Kidney epithelial cell (primary cell): Measurements from ENCODE around the gene MYO18A. TPM values are rescaled to one million over a fixed set of nuclear protein-coding genes. Genes with fewer than 3 reads are reported as not detected.

Experiments used
- DNase-seq: peaks from one replicate; pipeline ENCODE4 v3.0.0-alpha.2; 2010; ENCODE audit warnings: low read depth
- H3K27me3 ChIP-seq: 2 replicates; pipeline ENCODE4 v1.6.0; 2011; ENCODE audit warnings: low read length; ENCODE audit not compliant: control insufficient read depth, insufficient read depth
- H3K36me3 ChIP-seq: 2 replicates; pipeline ENCODE4 v1.5.1; 2011; ENCODE audit warnings: low read length; ENCODE audit not compliant: control insufficient read depth, insufficient read depth
- H3K4me3 ChIP-seq: 2 replicates; pipeline ENCODE4 v1.5.1; 2011; ENCODE audit warnings: low read depth, mild to moderate bottlenecking, control low read depth, low read length
- total RNA-seq: library from RNA; depleted of rRNA; stranded (reverse); fragments of >200 nt; gene quantifications from 2 replicates; pipeline ENCODE4 v1.2.3, GENCODE V29; 2015
- TF ChIP-seq, protein P1 (sequence below): IDR thresholded peaks from 2 replicates; pipeline ENCODE4 v1.5.1; 2011; ENCODE audit warnings: mild to moderate bottlenecking, moderate library complexity, low read length, control low read depth, inconsistent platforms; ENCODE audit not compliant: insufficient read depth, poor library complexity, severe bottlenecking

Gene MYO18A
- total RNA-seq, 1 donor from 2014 or later: 19.8 TPM

DNA sequence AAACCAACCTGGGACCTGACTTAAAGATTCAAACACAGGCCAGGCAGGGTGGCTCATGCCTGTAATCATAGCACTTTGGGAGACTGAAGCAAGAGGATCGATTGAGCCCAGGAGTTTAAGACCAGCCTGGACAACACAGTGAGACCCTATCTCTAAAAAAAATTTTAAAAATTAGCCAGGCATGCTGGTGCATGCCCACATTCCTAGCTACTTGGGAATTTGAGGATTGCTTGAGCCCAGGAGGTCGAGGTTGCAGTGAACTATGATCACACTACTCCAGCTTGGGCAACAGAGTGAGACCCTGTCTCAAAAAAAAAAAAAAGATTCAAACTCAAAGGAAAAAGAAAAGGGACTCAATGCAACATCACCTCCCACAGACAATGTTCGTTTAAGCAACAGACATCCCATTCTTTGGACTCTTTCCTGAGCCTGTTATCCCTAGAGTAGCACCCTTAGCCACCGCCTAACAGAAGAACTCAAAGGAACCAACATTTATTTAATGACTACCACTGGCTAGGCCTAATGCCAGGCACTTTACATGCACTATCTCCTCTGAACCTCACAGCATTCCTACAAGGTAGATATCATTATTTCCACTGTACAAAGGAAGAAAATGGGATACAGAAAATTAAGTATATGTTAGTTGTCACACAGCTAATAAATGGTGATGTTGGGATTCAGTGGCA lies 12.7 kb downstream of the MYO18A start:
- H3K36me3 ChIP-seq: no peaks in the 10 kb centered on the region
- no peak overlapping the region for H3K4me3 ChIP-seq
- no peak for DNase-seq
- TF ChIP-seq, protein P1, sequence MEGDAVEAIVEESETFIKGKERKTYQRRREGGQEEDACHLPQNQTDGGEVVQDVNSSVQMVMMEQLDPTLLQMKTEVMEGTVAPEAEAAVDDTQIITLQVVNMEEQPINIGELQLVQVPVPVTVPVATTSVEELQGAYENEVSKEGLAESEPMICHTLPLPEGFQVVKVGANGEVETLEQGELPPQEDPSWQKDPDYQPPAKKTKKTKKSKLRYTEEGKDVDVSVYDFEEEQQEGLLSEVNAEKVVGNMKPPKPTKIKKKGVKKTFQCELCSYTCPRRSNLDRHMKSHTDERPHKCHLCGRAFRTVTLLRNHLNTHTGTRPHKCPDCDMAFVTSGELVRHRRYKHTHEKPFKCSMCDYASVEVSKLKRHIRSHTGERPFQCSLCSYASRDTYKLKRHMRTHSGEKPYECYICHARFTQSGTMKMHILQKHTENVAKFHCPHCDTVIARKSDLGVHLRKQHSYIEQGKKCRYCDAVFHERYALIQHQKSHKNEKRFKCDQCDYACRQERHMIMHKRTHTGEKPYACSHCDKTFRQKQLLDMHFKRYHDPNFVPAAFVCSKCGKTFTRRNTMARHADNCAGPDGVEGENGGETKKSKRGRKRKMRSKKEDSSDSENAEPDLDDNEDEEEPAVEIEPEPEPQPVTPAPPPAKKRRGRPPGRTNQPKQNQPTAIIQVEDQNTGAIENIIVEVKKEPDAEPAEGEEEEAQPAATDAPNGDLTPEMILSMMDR: no peak
- no peaks in the 10 kb centered on the region for H3K27me3 ChIP-seq

DNA sequence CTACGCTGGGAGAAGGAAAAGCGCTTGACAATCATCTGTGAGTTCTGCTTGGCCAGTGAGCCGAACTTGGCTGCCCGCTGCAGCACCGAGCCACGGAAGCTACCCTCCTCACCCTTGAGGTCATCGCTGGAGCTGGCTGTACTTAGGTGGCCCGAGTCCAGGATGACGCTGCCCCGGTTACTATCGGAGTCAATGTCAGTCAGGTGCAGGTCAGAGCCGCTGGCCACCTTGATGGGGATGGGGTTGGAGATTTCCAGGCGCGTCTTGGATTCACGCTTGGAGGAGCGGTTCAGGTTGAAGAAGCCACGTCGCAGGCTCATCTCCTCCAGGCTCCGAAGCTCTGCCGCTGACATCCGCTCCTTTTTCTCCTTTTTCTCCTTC lies 13.7 kb downstream of the MYO18A start:
- TF ChIP-seq, protein P1: no peak
- no peaks in the 10 kb centered on the region for H3K27me3 ChIP-seq
- no peak overlapping the region for H3K4me3 ChIP-seq
- H3K36me3 ChIP-seq: no peaks in the 10 kb centered on the region
- DNase-seq: no peak

DNA sequence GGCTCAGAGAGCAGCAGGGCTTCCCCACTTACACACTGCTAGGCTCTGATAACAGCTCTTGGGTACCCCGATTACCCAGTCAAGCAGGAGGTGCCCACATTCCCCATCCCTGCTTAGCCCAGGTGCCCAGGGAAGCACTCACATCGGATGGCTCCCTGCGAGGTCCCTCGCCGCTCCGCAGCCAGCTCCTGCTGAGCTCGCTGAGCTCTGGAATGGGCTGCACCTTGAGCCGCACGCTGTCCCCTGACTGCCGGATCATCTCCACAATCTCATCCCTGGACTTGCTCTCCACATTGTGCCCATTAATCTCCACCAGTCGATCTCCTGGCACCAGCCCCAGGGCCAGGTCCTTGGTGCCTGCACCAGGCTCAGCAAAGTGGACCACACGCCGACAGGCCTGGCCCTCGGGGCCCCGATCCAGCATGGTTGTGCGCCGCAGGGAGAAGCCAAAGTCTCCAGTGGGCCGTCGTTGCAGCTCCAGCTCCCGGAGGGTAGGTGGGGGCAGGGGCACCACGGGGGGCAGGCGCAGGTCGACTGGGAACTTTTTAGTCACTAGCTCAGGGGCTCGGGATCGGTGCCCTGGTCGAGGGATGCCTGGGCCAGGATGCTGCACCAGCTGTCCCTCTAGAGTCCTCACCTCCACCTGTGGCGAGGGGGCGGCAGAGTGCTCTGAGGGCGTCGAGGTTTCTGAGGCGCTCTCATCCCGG lies 14.2 kb downstream of the MYO18A start:
- no peaks in the 10 kb centered on the region for H3K27me3 ChIP-seq
- DNase-seq: no peak
- H3K36me3 ChIP-seq: no peaks in the 10 kb centered on the region
- no peak overlapping the region for H3K4me3 ChIP-seq
- TF ChIP-seq, protein P1: no peak

DNA sequence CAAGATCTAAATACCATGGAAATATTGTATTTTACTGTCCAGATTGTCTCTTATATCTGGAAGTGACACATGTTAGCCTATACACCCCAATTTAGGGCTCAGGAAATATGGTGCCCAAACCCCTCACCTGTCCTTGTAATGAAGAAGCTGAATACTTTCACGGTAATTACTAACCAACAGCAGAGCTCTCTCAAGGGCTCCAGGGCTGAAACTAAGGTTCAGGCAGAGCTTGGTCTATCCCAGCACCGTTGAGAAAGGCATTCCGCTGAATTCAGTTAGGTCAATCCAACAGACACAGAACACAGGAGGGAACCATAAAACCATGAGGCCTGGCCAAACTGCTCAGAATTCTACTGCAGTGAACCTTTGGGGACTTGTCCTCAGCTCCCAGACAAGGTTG lies 14.9 kb downstream of the MYO18A start:
- TF ChIP-seq, protein P1: no peak
- H3K4me3 ChIP-seq: no peak overlapping the region
- no peak for DNase-seq
- no peaks in the 10 kb centered on the region for H3K27me3 ChIP-seq
- H3K36me3 ChIP-seq: no peaks in the 10 kb centered on the region

DNA sequence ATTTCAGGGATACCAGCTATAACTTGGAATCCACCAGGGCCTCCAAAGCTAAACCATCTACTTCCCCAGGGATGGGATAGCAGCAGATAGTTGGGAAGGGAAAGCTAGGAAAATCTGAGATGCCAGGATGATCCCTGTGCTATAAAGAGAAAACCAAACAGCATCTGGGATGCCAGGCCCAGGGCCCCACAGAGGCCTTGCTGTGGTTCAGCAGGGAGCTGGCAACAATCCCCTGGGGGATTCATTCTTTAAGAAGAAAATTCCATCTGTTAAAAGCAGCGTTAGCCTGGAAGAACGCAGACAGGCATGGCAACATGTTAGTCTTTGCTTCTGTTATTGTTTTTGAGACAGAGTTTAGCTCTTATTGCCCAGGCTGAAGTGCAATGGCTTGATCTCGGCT lies 16.6 kb downstream of the MYO18A start:
- H3K27me3 ChIP-seq: no peaks in the 10 kb centered on the region
- no peak for DNase-seq
- no peak overlapping the region for H3K4me3 ChIP-seq
- TF ChIP-seq, protein P1: no peak
- no peaks in the 10 kb centered on the region for H3K36me3 ChIP-seq

DNA sequence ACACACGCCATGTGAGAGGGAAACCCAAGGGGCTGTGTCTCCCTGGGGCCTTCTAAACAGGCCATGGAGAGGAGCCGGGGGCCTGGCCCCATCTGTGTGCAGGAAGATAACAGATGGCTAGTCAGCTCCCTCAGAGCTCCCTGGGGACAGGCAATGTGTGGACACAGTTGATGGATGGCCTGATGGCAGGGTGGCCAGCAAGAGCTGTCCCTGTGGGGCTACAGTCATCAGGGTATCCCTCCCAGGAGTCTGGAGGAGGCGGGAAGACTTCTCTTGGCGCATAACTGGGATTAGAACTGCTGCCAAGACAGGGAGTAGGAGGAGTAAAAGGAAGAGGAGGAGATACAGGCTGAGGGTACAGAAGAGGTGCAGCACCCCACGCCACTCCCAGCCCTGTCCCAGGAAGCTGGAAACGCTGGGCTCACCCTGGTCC lies 17.3 kb downstream of the MYO18A start:
- DNase-seq: no peak
- TF ChIP-seq, protein P1: no peak
- H3K36me3 ChIP-seq: no peaks in the 10 kb centered on the region
- H3K27me3 ChIP-seq: no peaks in the 10 kb centered on the region
- no peak overlapping the region for H3K4me3 ChIP-seq
